COLO668 (cell line): ENCODE results near the gene MGST3.
"Not testable (repeated sequence)": the region's sequence is repeated elsewhere in the genome, so short reads cannot be mapped to it uniquely, and the experiment has no call there.

ENCODE experiments used
- DNase-seq: peaks from one replicate; lab custom pipeline; 2025; ENCODE audit not compliant: unreplicated experiment; lab: John Stamatoyannopoulos, UW

The MGST3 gene

DNA sequence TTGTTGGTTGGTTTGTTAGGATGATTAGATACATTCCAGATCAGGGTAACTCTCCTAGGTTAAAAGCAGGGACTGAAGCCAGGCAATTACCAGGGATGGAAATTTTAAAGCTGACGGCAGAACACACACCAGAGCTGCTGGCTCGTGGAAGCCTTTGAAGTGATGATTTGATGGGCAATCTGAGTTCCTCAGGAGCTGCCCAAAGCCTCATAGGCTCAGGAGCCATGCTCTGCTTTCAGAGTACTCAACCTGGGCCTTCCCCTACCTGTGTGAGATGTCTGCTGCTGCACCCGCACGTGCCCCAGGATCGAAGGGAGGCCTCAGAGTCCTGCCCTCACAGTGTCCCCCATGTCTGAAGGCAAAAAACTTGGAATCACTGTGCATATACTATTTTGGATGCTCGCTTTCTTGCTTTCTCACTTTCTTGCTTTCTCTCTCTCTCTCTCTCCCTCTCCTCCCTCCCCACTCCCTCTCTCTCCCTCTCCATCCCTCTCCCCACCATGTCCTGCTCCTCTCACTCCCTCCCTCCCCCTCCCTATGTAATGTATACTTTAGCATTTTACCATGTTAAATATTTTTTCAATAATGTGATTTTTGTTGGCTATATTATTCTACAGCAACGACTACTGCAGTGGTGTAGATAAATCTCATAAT is 18.0 kb downstream of the MGST3 start:
- no peak for DNase-seq

DNA sequence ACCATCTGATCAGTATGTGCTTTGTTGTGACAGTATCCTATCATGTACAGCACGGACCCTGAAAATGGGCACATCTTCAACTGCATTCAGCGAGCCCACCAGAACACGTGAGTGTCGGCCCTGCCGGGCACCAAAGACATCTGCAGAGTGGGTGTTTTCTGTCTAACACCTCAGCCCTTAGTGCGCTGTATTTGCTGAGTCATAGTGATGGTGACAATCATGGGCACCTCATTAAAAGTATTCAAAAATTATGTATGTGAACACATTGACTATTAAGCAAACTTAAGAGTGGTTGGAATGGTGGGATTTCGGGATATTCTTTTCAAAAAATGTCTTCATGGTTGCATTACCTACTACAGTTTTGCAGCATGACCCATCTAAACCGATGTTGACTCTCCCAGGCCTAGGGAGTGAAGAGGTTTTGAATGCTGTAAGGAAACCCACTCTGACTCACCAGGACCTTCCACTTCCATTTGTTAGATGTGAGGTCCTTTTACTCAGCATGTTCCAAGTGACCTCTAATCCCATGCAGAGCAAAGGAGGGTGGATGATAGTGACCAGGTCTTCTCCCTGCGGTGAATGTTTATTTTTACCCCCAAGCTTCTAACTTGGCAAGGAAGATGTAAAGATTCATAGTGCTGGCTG is 20.1 kb downstream of the MGST3 start:
- DNase-seq, result no peak

DNA sequence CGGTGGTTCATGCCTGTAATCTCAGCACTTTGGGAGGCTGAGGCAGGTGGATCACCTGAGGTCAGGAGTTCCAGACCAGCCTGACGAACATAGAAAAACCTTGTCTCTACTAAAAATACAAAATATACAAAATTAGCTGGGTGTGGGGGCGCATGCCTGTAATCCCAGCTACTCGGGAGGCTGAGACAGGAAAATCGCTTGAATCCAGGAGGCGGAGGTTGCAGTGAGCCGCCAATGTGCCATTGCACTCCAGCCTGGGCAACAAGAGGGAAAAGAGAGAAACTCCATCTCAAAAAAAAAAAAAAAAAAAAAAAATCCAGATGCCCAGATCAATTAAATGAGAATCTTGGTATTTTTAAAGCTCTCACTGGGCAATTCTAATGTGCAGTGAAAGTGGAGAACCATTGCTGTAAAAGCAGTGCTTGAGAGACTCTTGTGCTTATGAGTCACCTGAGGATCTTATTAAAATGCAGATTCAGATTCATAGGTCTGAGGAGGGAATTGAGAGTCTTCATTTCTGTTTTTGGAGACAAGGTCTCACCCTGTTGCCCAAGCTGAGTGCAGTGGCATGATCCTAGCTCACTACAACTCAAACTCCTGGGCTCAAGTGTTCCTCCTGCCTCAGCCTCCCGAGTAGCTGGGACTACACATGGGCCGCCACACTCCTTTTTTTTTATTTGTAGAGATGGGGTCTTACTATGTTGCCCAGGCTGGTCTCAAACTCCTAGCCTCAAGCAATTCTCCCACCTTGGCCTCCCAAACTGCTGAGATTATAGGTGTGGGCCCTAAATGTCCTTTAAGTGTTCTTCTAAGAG is 27.9 kb downstream of the MGST3 start:
- DNase-seq, result not testable (repeated sequence)

DNA sequence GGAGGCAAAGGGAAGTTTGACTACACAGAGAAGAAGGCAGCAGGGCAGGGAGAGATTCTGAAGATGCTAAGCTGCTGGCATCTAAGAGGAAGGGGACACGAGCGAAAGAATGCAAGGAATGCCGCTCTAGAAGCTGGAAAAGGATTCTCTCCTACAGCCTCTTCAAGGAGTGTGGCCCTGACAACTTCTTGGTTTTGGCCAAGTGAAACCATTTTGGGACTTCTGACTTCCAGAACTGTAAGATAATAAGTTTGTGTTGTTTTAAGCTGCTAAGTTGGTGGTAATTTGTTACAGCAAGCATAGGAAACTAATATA is 28.5 kb downstream of the MGST3 start:
- no peak for DNase-seq

DNA sequence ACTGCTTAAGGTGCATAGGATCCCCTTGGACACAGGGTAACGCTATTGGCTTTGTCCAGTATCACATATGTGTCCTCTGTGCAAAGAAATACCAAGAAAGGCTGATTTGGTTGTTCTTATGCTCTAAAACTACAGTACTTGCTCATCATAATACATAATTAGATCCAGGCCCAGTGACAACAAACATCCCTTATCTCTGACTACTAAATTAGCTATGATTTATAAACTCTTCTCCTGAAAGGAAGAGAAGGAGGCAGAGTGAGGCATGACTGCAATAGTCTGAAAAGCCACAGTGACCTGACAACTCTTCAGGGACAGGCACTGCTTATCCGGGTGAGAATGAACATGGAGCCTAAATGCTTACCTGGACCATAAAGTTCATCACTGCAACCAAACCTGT is 30.7 kb downstream of the MGST3 start:
- no peak for DNase-seq

DNA sequence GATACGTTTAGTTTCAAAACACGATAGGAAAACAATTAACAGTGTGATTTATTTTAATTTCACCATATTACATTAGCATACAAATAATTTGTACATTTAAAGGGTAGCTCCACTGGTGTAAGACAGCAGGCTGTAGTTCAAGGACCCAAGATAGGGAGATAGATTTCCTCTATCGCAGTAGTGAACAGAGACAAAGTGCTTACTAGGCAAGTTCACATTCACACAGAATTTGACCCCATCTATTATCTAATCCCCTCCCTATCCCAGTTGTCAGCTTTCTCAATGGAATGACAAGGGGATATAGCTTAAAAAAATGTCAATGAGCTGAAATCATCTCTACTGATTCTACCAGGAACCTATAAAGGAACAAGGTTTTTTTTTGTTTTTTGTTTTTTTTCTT is 31.2 kb downstream of the MGST3 start:
- no peak for DNase-seq

DNA sequence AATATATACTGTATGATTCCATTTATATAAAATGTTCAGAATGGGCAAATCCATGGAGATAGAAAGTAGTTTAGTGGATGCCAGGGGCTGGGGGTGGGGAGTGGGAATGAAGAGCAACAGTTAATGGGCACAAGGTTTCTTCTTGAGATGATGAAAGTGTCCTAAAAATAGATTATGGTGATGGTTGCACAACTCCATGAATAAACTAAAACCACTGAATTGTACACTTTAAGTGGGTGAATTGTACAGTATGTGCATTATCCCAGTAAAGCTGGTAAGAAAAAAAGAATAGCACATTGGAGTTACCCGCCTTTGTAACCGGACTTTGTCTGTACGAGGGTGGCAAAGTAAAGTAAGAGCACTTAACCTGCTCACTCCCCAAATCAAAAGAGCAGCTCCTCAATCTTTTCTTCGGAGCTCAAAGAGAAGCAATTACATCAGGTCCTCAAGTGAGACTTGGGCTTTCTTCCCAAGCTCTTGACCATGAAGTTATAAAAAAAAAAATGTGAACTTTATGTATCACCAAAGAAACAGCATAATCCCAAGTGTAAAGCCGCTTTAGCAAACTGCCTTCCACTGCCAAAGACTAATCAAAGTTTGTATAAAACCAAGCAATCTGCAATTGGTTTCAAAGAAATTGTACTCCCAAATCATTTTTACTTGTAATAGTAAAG is 35.3 kb downstream of the MGST3 start:
- DNase-seq, result no peak

DNA sequence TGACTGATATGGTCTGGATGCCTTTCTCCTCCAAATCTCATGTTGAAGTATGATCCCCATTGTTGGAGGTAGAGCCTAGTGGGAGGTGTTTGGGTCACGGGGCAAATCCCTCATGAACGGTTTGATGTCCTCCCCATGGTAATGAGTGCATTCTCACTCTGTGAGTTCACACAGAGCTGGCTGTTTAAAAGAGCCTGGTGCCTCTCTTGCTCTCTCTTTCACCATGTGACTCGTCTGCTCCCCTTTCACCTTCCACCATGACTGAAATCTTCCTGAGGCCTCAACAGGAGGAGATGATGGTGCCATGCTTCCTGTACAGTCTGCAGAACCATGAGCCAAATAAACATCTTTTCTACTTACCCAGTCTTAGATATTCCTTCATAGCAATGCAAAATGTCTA is 37.1 kb downstream of the MGST3 start:
- no peak for DNase-seq

DNA sequence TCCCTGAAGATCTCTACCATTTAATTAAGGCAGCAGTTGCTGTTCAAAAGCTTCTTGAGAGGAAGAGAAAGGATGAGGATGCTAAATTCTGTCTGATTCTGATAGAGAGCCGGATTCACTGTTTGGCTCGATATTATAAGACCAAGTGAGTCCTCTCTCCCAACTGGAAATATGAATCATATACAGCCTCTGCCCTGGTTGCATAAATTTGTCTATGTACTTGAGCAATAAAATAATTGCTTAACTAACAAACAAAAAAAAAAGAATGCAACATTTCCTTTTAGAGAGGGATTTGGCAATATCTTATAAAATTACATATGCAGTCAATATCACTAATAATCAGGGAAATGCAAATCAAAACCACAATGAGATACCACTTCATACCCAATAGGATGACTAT is 40.5 kb downstream of the MGST3 start:
- no peak for DNase-seq

DNA sequence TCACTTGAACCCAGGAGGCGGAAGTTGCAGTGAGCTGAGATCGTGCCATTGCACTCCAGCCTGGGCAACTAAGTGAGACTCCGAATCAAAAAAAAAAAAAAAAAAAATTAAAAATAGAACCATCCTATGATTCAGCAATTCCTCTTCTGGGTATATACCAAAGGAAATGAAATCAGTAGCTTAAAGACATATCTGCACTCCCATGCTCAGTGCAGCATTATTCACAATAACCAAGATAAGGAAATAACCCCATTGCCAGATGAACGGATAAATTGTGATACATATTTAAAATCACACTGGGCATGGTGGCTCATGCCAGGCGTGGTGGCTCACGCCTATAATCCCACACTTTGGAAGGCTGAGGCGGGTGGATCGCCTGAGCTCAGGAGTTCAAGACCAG is 43.6 kb downstream of the MGST3 start:
- no peak for DNase-seq

DNA sequence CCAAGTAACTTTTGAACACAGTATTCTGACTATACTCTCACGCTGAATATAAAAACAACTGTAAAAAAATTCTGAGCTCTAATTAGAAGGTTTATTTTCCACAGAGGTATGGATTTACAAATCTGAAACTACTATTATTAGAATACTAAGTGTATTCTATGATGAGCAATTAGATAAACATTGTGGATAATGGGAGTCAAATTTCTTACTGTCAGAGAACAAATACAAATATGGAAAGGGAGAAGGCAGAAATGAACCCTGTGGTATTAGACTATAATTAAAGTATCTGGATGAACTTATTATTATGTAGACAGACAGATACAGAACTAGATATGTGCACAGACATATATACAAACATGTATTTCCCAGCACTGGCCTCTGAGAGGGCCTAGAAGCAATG is 44.8 kb downstream of the MGST3 start:
- DNase-seq, result no peak

DNA sequence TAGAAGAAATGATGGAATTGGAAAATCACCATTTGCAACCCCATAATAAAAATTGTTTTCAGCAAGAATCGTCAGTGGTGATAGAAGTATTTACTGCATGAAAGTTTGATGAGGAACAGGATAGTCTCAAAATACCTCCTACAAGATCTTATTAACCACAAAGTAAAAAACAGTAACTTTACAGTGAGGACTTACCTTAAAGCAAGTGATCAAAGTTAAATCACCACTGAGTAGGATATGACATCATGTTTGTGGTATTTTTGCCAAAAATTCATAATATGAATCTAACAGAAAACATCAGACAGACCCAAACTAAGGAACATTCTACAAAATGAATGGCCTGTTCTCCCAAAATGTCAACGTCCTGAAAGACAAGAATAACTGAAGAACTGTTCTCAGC is 47.5 kb downstream of the MGST3 start:
- DNase-seq, result no peak

DNA sequence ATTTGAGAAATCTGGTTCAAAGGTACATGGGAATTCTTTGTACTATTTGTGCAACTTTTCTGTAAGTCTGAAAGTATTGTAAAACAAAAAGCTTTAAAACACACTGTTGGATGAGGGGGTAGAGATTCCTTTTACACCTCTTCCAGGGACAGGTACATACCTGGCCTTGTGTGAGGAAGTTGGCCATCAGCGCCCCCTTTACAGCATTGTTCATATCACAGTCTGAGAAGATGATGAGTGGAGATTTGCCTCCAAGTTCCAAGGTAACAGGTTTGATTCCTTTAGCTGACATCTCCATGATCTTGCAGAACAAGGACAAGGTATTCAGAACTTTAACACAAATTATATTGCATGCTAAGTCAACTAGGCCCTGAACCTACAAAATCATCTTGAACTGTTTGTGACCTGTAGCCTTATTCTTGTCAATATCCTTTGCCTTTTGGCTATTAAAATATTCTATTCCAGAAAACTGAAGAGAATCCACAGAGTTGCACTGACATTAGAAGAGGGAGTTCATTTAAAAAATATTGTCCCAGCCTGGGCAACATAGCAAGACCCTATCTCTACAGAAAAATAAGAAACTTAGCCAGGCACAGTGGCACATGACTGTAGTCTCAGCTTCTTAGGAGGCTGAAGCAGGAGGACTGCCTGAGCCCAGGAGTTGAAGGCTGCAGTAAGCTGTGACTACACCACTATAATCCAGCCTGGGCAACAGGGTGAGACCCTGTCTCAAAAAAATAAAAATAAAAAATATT is 48.4 kb downstream of the MGST3 start:
- no peak for DNase-seq

DNA sequence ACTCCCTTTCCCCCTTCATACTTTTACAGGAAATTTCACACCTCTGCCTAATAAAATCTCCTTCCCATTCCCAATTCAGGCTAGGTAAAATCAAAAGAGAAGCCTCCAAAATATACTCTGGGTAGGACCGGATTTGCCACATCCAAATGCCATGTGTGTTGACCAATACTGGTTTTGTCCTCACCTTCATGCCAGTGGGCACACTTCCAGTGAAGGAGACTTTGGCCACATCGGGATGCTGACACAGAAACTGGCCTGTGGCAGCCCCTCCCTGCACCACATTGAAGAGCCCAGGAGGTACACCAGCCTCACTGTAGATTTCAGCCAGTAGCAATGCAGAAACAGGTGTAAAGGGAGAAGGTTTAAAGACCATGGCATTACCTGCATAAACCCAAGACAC is 49.3 kb downstream of the MGST3 start:
- no peak for DNase-seq

DNA sequence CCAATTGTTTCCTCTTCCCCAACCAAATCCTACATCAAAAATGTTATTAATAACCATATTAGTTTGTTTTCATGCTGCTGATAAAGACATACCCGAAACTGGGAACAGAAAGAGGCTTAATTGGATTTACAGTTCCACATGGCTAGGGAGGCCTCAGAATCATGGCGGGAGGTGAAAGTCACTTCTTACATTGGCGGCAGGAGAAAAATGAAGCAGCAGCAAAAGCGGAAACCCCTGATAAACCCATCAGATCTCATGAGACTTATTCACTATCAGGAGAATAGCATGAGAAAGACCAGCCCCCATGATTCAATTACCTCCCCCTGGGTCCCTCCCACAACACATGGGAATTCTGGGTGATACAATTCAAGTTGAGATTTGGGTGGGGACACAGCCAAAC is 49.7 kb downstream of the MGST3 start:
- not testable (repeated sequence) for DNase-seq

DNA sequence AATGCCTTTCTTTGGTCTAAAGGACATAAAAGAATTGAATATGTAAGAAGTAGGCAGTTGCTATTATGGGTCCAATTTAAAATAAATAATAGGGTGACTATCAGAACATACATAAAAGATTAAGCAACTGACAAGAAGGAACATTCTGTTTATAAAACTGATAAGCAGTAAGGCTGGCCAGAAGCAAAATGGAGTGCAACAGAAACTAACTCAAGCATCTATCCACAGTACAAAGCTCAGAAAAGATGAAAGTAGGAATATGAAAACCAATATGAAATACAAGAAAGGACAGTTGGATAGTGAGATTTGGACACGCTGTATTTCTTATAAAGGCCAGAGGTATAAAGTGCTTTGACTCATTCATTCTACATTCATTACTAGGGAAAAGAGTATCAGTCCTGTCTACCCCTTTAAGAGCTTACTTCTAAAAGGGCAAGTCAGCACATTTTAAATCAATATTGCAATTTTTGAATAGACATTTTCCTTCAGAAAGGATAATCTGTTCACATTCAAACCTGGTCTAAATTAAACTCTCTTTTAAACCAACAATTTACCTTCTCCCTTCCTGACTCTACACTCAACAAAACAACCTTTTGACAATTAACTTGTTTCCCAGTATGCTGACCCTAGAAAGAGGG is 52.9 kb downstream of the MGST3 start:
- no peak for DNase-seq

DNA sequence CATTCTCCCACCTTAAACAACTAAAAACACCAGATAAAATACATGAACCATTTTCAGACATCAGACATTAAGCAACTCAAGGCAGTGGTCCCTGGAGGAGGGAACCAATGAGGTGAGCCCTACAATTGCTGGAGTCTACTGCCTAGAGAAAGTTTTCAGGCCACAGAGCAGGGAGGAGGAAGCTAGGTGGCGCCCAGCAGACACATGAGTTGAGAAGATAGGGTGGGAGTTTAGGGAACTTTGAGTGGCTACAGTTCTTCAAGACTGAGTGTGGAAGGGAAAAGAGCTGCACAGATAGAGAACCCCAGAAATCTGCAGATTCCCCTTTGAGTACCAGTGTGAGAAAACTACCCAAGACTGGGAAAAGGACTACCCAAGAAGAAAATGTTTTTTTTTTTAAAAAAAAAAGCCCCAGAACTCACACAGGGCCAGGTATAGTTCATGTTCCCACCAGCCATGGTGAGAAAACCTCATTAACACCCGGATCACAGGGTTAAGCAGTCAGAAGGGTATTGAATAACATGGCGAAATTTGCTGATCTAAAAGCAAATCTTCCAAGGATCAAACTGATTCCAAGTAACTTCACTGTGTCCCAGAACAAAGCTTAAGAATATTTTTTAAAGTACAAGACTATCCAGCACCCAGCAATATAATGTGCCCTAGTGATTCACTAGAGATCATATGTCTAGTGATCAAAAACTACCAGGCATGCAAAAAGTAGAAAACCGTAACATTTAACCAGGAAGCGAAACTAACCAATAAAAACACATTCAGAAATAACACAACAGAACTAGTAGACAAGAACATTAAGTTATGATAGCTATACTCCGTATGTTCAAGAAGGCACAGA is 55.3 kb downstream of the MGST3 start:
- no peak for DNase-seq

DNA sequence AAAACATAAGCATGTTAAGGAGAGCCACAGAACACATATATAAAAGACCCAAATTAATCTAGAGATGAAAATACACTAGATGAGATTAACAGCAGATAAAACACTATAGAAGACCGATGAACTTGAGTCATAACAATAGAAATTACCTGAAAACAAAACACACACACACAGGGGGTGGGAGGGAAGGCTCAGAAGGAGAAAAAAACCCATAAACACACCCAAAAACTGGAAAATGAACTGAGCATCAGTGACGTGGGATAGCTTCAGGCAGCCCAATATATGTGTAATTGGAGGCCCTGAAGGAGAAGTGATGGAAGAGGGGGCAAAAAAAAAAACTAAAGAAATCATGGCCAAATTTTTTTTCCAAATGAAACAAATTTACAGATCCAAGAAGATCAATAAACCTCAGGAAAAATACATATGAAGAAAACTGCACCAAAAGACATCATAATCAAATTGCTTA is 56.0 kb downstream of the MGST3 start:
- no peak for DNase-seq

DNA sequence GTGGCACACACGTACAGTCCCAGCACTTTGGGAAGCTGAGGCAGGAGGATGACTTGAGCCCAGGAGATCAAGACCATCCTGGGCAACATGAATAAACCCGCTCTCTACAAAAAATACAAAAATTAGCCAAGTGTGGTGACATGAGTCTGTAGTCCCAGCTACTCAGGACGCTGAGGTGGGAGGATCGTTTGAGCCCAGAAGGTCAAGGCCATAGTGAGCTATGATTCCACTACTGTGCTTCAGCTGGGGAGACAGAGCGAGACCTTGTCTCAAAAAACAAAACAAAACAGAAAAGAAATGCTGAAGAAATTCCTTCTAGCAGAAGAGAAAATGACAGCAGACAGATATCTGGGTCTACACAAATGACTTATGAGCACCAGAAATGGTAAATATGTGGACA is 57.0 kb downstream of the MGST3 start:
- DNase-seq, result no peak

DNA sequence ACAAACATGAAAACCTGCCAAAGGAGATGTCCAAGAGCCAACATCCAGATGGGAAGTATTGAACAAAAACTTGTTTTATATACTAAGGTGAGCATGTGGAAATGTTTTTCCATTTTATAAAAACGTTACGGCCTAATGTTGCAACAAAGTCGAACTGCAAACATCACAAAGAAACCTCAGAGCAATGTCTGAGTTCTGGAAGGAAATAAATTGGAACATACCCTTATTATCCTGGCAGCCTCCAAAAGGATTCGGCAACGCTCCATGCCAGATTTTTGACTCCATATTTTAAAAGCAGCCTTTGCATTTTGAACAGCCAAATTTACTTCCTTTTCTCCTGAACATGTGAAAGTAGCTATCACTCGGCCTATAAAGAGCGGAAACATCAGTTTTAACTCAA is 64.0 kb downstream of the MGST3 start:
- DNase-seq, result no peak
